D721Med (cell line): Measurements from ENCODE around the gene SLC35A2.

Experiments
- DNase-seq: peaks from one replicate; pipeline ENCODE4 v3.0.0; 2011; ENCODE audit warnings: low spot score; ENCODE audit not compliant: insufficient read length
- FAIRE-seq: peaks from 2 replicates; lab custom pipeline; 2011; peaks lifted over from hg19 to GRCh38; lab: Jason Lieb, UNC
- CTCF ChIP-seq: IDR thresholded peaks from 2 replicates; pipeline ENCODE4 v1.5.1; 2012; ENCODE audit warnings: mild to moderate bottlenecking, control low read depth; ENCODE audit not compliant: insufficient read depth; ENCODE audit errors: missing control alignments

The SLC35A2 gene

GRCh38 chrX:48908600-48908999 lies 2.8 kb downstream of the SLC35A2 start:
- DNase-seq (no peak), FAIRE-seq (no peak)
- TF ChIP-seq CTCF, result no peak

GRCh38 chrX:48905090-48905790 lies 6.2 kb downstream of the SLC35A2 start:
- no peak for TF ChIP-seq CTCF
- DNase-seq (no peak), FAIRE-seq (no peak)

- no peak for FAIRE-seq
- no peak for TF ChIP-seq CTCF
- DNase-seq, result no peak
These were observed 6.8 kb downstream of the SLC35A2 start for GRCh38 chrX:48904626-48905025.

GRCh38 chrX:48904180-48904579 lies 7.3 kb downstream of the SLC35A2 start:
- DNase-seq, result no peak
- FAIRE-seq, result no peak
- no peak for TF ChIP-seq CTCF

- DNase-seq, result no peak
- FAIRE-seq, result no peak
- TF ChIP-seq CTCF, result no peak
These were observed 8.2 kb downstream of the SLC35A2 start for GRCh38 chrX:48903290-48903689.

- FAIRE-seq (no peak), DNase-seq (no peak)
- no peak for TF ChIP-seq CTCF
These were observed 8.7 kb downstream of the SLC35A2 start for GRCh38 chrX:48902776-48903175.

- no peak for DNase-seq
- no peak for TF ChIP-seq CTCF
- FAIRE-seq, result no peak
These were observed 9.3 kb downstream of the SLC35A2 start for GRCh38 chrX:48902135-48902534.
